GM15510 (cell line): ENCODE measurements around the gene FHIT.

Experiments
- POLR2A ChIP-seq: IDR thresholded peaks from 3 replicates; pipeline ENCODE4 v1.6.1; 2011; ENCODE audit warnings: borderline replicate concordance; ENCODE audit not compliant: insufficient read length; ENCODE audit errors: extremely low read depth

The FHIT gene

GRCh38 chr3:60384341-60384740, 866.9 kb downstream of the FHIT start:
- TF ChIP-seq POLR2A = no peak

GRCh38 chr3:60383345-60383744, 867.9 kb downstream of the FHIT start:
- no peak for TF ChIP-seq POLR2A

- no peak for TF ChIP-seq POLR2A
Observed at GRCh38 chr3:60366486-60366885, 884.8 kb downstream of the FHIT start.

GRCh38 chr3:60365360-60365759, 885.9 kb downstream of the FHIT start:
- no peak for TF ChIP-seq POLR2A

GRCh38 chr3:60364475-60364874, 886.8 kb downstream of the FHIT start:
- no peak for TF ChIP-seq POLR2A

GRCh38 chr3:60363817-60364216, 887.4 kb downstream of the FHIT start:
- TF ChIP-seq POLR2A = no peak

- no peak for TF ChIP-seq POLR2A
Observed at GRCh38 chr3:60355825-60356224, 895.4 kb downstream of the FHIT start.

- no peak for TF ChIP-seq POLR2A
Observed at GRCh38 chr3:60351481-60351880, 899.8 kb downstream of the FHIT start.

- TF ChIP-seq POLR2A = no peak
Observed at GRCh38 chr3:60344340-60344739, 906.9 kb downstream of the FHIT start.

- no peak for TF ChIP-seq POLR2A
Observed at GRCh38 chr3:60343831-60344230, 907.4 kb downstream of the FHIT start.

GRCh38 chr3:60339304-60339703, 911.9 kb downstream of the FHIT start:
- TF ChIP-seq POLR2A = no peak

GRCh38 chr3:60337421-60337820, 913.8 kb downstream of the FHIT start:
- TF ChIP-seq POLR2A = no peak

- no peak for TF ChIP-seq POLR2A
Observed at GRCh38 chr3:60336061-60336460, 915.2 kb downstream of the FHIT start.

GRCh38 chr3:60333710-60334109, 917.5 kb downstream of the FHIT start:
- no peak for TF ChIP-seq POLR2A

- TF ChIP-seq POLR2A = no peak
Observed at GRCh38 chr3:60330107-60330506, 921.1 kb downstream of the FHIT start.

GRCh38 chr3:60325610-60326170, 925.6 kb downstream of the FHIT start:
- no peak for TF ChIP-seq POLR2A

- TF ChIP-seq POLR2A = no peak
Observed at GRCh38 chr3:60323651-60324050, 927.6 kb downstream of the FHIT start.
